Esophagus squamous epithelium (tissue), 4 donors: ENCODE measurements around the gene TVP23C.
A peak's percentile ranks its signal among the peaks of the same experiment; 100 is the strongest.
"Not testable (repeated sequence)": the region's sequence is repeated elsewhere in the genome, so short reads cannot be mapped to it uniquely, and the experiment has no call there.

Source experiments
- POLR2A ChIP-seq, 4 donors: fragments of 450-650 bp; IDR thresholded peaks; one replicate each; pipeline ENCODE4 v1.6.1; 2017; ENCODE audit warnings: antibody characterized with exemption in 4 of 4, mild to moderate bottlenecking in 4 of 4, moderate library complexity in 3 of 4
- TF ChIP-seq, protein P1 (sequence below), 6 experiments: fragments of 450-650 bp in 4 of 6; fragments of 200-600 bp in 2 of 6; sonication (generic) in 2 of 6; IDR thresholded peaks; one replicate each; pipeline ENCODE4 v1.5.1; 2016 to 2019; ENCODE audit warnings: antibody characterized with exemption in 6 of 6, mild to moderate bottlenecking in 4 of 6, moderate library complexity in 4 of 6

DNA sequence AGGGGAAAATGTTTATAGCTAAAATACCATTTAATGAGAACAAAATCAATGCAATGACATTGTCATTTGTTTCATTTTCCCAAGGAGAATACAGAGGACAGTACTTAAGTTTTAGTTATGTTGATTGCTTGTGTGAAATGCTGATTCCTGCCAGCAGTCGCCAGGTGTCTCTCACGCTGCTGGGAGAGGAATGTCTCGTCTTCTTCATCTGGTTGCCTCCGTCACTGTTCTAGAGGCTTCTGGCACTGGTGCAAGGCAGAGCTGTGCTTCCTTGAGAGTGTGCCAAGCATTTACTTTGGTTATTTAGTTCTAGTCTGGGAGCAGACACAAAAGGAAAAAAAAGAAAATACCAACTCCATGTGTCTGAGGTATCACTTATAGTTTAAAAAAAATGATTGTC is 10.6 kb upstream of the TVP23C start:
- not testable (repeated sequence) for TF ChIP-seq POLR2A (IDR thresholded peaks at IDR 0.05)
- TF ChIP-seq, protein P1, sequence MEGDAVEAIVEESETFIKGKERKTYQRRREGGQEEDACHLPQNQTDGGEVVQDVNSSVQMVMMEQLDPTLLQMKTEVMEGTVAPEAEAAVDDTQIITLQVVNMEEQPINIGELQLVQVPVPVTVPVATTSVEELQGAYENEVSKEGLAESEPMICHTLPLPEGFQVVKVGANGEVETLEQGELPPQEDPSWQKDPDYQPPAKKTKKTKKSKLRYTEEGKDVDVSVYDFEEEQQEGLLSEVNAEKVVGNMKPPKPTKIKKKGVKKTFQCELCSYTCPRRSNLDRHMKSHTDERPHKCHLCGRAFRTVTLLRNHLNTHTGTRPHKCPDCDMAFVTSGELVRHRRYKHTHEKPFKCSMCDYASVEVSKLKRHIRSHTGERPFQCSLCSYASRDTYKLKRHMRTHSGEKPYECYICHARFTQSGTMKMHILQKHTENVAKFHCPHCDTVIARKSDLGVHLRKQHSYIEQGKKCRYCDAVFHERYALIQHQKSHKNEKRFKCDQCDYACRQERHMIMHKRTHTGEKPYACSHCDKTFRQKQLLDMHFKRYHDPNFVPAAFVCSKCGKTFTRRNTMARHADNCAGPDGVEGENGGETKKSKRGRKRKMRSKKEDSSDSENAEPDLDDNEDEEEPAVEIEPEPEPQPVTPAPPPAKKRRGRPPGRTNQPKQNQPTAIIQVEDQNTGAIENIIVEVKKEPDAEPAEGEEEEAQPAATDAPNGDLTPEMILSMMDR (IDR thresholded peaks at IDR 0.05), result peak in 1 of 6 experiments; percentile 24
